Activated CD8-positive, alpha-beta memory T cell treated with anti-CD3 and anti-CD28 coated beads for 24 hours (primary cell): ENCODE data around the gene SPOCK1.

Experiments used
- DNase-seq: peaks from one replicate; pipeline ENCODE4 v3.0.0-alpha.2; 2020

Gene SPOCK1

DNA sequence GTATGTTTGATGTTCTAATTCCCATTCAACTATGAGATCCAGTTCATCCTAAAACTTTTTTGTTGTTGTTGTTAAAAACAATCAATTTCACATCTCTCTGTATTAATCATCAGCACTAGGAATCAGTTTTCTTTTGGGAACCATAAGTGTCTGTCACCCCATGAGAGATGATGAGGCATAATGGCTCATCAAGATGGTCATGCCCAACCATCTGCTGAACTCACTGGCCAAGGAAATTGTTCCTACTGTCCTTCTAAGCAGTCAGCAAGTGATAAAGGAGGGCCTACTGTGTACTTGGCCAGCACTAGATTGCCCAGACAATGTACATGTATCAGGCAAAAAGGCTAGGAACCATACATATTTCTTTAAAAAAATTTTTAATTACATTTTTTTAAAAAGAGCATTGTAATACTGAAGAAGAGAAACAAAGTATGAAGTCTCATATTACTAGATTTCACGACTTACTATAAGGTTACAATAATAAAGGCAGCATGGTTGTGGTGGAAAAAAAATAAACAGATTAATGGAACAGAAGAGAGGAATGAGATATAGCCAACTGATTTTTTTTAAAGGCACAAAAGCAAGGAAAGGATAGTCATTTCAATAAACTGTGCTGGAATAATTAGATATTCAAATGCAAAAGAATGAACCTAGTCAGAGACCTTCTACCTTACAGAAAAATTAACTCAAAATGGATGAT, 458.3 kb downstream of the SPOCK1 start:
- no peak for DNase-seq

DNA sequence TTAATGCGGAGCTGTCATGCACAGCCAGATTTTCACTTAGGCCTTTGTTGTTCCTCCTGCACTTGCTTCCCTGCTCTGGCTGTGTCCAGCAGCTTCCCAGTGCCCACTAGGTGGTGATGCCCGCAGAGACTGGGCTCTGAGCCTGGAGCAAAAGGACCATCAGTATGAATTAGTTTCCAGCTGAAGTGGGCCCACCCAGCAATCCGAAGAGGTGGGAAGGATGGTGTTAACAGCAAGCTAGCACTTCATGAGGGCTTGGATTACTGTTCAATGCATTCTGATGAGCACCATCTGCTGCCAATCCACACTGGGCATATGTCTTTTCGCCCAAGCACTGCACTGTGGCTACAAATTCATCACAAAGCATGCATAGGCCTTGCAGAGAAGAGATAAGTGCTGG, 459.1 kb downstream of the SPOCK1 start:
- no peak for DNase-seq

DNA sequence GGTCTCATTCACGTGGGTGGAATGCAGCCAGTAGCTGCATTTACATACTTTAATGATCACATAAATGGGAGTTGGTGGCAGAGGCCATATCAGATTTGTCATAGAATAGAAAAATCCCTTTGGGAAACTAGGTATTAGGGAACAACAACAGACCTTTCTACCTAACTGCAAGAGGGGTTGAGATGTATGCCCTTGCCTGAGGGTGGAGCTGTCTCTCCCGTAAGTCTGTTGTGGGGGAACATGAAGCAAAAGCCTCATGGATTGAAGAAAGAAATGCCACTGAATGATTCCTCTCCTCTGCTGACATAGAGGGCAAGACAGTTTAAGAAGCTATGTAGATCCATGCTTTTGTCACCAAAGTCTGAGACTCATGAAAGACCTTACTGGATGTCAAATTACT, 461.3 kb downstream of the SPOCK1 start:
- no peak for DNase-seq

DNA sequence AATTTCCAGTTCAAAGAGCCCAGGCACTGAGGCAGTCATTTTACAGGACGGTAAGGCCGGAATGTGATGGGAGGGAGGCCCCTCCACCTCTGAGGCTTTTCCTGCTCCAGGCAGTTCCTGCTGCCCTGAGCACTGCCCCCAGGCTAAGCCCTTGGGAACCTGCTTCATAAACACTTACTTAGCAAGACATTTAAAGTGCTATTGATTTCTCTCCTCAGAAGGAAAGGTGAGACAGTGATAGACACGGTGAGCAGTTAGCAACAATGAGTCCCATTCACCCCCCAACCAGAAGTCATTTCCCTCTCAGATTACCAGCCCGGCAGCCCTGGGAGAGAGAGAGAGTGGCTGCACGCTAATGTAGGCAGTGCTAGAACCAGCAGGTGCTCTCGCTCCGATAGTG, 462.5 kb downstream of the SPOCK1 start:
- no peak for DNase-seq

DNA sequence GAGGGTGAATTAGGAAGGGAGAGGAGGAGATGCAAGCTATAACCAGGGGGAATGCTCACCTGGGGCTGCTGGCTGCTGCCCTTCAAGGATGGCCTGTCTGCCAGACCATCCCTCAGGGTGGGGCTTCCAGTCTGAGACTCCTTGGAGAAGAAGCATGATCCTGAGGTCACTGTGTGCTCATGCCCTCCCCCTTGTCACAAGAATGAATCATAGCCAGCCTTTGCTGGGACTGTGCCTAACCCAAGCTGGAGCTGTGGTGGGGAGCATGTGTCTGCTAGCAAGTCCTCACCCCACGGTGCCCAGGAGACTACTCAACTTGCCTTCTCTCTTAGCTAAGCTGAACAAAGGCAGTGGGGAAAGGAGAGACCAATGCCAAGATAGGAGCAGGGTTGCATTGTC, 463.6 kb downstream of the SPOCK1 start:
- no peak for DNase-seq

DNA sequence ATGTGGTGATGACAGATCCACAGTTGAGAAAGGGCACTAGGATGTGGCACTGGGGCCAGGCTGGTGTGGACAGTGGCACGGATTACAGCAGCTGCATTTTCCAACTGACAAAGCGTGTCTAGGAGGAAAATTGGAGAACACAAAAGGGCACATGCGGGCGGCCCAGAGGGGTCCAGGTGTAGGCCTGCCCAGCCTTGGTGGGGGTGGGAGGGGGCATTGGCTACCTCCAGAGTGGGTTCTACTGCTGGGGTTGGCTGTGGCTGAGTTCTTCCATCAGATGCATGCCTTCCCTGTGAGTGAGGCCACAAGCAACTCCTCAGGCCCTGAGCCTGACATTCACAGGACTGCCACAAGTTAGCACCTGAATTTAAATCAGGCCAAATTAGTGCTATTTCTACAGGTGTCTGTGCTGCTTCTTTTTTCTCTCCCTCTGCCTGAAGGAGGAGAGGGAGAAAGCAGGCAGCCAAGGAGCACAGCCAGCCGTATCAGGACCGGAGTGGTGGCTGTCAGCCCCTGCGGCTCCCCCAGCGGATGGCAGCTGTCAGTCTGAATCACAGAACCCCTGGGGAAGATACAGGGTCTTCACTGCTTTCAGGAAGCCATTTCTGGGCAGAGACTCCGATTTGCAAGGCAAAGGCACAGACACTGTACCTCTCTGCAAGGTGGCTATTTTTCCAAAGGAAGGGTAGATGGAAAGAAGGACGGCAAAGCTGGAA, 464.2 kb downstream of the SPOCK1 start:
- DNase-seq = no peak

DNA sequence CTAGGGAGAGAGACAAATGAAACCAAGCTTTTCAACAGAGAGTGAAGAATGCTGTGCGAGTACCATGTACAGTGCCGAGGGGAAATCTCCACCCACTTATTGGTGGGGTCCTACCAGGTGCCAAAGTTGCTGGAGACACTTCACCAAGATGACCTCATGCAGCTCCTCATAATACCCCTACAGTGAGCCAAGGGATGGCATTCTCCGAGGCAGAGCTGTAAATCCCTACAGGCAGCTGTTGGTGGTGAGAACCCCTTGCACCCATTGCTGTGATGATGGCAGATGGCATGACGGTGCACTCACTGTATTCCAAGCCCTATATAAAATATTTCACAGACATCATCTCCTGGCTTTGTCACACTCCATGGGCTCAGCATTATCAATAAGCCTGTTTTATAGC, 464.9 kb downstream of the SPOCK1 start:
- DNase-seq = no peak

DNA sequence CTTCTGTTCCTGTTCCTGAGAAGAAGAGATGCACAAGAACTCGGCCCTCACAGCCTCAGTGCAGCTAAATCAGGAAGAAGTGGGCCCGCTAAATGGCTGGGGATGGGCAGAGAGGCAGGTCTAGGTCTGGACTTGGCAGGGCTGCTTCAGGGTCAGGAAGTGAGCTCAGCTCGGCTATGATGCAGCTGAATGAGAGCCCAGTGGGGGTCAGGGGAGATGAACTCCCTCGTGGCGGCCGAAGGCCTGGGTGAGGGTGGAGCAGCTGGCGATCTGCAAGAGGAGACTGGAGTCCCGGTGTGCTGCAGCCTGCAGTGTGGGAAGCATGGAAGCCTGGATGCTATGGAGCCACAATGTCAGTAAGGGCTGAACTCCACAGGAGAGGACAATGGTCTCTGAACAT, 466.2 kb downstream of the SPOCK1 start:
- no peak for DNase-seq

DNA sequence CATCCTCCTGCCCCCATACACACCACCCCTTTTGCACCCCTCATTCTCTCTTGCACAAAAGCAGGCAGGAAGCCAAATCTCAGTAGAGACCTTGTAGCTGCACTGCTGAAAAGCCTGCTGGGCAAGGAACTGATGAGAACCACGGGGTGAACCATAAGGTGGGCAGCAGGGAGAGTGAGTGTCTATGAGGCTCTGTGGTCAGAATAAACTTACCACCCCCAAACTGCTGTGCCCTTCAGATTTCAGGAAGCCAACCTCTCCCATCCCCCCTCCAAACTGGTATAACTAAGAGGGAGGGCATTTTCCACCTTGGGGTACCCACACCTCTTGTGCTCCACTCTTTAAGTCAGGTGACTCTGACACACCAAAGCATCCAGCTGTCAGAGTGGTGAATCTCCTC, 471.4 kb downstream of the SPOCK1 start:
- no peak for DNase-seq

DNA sequence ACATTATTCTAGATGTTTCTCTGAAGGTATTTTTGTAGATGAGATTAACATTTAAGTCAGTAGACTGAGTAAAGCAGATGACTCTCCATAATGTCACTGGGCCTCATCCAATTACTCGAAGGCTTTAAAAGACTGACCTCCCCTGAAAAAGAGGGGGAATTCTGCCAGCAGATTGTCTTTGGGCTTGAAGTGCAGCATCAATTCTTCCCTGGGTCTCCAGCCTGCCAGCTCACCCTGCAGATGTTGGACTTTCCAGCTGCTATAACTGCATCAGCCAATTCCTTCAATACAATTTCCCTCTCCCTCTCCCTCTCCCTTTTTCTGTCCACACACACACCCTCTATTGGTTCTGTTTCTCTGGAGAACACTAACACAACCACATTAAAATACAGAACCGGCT, 472.8 kb downstream of the SPOCK1 start:
- DNase-seq = no peak

DNA sequence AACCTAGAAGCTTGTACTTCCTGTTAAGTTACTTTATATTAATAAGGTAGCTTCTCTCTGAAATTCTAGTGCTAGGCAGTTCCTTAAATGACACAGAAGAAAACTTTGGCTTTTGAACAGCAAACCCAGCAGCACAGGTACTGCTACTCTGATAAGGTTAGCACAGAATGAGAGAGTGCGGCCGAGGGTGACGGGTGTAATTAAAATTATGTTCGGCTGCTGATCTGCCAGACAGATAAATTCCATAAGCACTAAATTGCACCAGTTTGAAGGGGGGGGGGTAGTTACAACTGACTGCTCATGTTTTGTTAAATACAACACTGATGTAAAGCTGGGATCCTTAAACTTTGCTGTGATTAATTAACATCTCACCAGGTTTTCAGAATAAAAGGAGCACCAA, 475.1 kb downstream of the SPOCK1 start:
- DNase-seq = no peak

DNA sequence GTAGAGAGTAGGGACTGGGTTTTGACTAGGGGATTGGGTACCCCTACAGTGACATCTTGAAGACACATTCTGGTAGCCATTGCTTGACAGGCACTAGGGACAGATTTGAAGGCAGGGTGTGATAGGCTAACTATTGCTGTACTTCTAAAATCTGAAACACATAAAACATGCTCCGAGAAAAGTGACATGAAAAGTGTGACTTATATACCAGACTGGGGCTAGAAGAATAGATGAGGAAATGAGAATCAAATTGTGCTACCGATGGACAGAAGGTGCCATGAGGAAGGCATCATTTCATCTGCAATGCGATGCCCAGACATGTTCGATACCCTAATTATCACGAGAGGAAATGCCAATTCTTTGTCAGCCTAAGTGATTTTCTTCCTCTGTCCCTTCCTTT, 475.8 kb downstream of the SPOCK1 start:
- DNase-seq = no peak

DNA sequence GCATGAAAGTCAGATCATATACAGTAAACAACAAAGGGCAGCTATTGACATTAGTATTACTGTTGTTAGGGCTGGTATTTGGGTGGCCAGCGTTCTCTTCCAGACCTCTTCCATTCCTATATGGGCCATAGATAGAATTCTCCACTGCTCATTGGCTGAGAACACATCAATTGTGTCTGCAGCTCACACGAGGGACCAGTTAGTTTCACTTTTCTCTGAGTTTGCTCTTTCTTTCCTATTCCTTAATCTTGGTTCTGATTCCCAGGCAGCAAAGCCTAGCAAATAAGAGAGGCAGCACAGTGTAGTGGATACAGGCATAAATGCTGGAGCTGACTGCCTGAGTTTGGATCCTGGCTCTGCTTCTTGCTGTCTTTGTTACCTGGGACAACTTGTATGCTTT, 476.4 kb downstream of the SPOCK1 start:
- no peak for DNase-seq

DNA sequence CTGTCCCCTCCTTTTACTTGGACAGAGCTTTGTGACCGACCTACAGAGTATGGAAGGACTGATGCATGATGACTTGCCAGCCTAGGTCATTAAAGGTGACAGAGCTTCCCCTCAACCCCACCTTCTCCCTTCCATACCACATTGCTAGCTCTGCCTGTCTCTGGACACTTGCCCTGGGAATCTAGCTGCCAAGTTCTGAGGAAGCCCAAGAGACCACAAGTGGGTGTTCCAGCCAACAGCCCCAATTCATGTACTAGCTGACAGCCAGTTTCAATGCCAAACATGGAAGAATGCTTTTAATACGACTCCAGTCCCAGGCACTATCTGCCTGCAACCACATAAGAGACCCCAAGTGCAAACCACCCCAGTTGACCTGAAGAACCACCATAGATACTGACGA, 477.1 kb downstream of the SPOCK1 start:
- no peak for DNase-seq

DNA sequence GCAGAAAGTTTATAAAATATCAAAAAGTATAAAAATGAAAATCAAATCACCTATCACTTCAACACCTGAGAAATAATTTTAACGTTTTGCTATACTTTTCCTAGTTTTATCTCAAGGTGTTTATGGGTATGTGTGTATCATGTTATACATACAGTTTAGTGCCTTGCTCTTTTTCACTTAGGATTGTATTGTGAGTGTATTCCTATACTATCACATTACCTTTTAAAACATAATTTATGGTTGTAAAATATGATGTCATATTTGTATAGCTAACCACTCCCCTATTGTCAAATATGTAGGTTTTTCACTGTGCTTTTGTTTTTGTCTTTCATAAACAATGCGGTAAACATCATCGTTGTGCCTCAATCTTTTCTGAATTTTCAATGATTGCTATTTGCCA, 479.9 kb downstream of the SPOCK1 start:
- no peak for DNase-seq

DNA sequence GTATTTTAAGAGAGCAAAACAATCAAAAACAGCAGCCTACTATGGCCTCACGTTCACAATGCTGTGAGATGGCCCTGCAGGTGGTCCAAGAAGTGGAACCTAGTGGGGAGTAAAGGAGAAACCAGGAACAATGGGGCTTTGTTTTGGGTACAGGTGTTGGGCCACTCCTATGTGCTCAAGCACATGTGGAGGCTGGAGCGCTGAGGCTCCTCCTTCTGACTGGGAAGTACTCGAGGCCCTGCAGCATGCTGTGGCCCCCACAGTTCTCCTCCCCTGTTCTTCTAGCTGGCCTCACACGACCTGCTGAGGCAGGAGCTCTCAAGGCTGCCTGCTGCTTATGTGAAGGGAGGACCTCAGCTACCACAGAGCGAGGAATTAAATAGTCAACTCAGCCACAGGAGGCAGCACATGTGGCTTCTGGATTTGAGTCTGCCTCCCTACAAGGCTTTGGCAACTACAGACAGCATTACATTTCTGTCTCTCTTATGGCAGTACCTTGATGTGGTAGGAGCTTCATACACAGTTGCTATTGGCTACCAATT, 482.3 kb downstream of the SPOCK1 start:
- no peak for DNase-seq

DNA sequence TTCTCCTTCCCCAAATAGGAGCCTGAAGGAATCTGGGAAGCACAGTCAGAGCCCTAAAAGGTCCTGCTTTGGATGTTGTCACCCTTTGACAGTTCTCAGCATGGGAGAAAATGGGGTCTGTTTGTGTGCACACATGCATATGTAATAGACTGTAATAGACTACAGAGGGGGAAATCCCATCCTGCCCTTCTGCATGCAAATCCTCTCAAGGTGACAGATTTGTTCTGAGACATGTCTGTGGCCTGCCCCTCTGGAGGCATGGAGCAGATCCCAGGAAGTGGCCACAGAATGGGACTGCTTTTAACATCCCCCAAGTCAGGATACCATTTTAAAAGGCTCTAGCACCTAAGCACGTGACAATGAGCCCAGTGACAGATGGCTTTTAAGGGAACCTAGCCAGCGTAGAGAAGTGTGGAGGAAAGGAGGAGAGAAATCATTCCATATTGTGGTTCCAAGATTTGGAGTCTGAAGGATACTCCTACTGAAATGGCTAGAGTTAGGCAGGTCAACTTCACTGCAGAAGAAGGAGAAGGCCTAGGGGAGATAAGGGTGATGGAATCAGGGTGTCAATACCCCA, 483.5 kb downstream of the SPOCK1 start:
- DNase-seq = no peak

DNA sequence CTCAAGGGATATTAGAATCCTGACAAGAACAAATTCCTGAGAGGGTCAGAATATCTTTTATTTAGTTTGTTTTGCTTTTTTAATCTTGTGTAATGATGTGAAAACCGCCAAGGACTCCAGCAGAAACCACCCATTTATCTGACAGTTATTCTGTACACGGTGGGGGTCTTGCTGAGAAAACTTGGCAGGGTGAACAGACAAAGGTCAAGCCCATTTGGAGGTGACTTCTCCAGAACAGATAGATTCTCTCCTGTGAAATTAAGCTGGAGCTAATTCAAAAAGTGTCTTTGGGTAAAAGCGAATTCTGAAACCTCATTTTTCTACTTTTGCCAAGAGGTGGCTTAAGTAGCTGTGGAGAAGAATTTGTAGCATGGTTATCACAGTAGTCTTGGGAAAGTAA, 484.4 kb downstream of the SPOCK1 start:
- DNase-seq = no peak

DNA sequence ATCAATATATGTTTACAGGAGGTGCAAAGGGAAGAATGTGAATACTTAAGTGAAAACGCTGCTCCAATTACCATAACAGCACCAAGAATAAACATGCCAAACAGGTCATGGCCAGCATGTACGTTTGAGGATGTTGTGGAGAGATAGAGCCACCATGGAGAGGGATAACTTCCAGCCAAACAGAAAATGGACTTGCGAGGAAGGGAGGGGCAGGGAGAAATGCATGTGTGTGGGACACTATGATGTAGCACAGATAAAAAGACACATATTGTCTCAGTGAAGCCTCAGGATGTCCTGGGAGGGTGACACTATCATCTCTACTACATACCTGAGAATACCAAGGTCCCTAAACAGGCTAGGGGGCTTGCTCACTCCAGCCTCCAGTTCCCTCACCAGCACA, 488.9 kb downstream of the SPOCK1 start:
- DNase-seq = no peak

DNA sequence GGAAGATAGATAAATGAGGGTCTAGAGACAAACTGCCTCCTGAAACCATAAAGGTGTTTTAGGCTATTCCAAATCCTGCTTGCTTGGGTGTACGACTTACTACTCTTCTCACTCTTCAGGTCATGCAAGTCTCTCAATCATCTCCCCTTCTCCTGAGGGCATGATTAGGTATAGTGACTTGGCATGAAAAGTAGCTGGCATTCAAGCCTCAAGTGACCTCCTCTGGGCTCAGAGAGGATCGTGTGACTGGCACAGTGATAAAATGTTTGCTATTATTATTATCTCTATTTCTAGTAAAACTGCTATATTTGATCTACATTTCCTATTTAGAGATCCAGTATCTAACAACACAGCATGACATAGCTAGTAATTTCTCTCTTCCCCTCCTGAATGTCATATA, 494.8 kb downstream of the SPOCK1 start:
- DNase-seq = no peak

DNA sequence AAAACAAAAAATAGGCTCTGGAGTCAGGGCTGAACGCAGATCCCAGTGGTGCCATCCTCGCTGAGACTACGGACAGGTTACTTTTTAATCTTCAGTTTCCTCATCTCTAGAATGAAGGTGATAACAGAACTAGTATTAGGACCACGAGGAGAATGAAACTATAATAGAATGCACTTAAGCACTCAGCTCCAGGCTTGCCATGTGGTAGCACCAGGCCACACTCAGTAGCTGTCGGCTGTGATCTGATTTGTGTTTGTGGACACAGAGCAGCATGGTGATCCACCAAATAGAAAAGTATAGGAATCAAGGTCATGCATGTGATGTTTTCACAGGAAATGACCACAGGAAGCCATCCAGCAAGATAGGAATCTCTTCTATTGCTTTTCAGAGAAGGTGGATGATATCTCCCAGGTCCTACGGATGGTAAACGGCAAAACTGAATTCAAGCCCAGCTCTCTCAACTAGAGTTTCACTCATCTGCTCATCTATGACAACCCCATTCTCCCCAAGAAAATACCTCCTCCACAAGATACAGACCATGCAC, 498.0 kb downstream of the SPOCK1 start:
- no peak for DNase-seq

DNA sequence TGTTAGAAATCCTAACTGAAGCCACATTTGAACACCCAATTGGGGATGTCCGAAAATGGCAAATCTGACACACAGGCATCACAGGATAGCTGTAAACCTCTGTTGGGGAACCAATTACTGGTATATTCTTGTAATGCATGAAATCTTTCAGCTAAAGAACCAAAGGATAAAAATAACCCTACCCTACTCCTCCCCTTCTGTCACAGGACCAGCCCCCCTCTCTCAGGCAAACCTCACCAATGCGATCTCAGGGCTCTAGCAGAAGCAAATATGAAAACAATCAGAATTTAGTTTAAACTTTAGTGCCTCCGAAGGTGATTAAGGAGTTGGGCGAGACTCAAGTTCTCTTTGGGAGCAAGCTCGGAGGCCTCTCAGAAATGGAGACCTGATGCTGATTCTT, 499.3 kb downstream of the SPOCK1 start:
- no peak for DNase-seq

DNA sequence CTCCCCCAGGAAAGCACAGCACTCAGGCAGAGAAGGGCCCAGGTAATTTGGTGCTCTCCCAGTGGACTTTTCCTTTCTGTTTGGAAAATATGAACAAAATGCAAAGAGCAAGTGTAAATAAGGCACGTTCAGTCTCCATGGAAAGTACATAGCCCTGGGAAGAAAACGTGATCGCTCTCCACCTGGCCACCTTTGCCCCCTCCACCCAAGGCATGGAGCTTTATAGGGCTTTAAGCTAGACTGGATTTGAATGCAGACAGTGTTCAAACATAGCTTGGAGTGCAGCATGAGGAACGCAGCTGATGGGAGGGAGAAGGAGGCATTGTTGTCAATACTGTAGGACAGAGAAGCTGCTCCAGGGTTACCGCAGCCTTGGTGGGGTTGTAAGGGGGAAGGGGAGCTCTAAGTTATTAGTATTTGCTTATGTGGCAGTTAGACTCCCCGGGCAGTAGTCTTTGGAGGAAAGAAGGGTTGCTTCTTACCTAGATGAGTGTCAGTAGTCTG, 500.2 kb downstream of the SPOCK1 start:
- DNase-seq = no peak

DNA sequence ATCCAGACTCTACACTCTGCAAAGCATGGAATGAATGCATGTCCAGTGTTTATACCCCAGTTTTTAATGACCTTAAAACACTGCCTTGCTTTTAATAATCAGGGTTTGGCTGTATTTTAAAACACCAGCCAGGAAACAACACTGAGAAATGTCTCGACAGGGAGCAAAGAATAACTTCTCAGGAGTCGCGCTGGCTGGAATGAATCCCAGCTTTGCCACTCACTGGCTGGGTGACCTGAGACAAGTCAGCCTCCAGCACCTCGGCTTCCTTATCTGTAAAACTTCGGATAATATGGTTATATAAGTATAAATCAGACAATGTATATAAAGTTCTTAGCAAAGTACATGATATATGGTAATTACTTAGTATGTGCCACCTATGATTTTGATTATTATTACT, 505.0 kb downstream of the SPOCK1 start:
- no peak for DNase-seq
